GM18861 (cell line): ENCODE measurements around the gene FBXW4.
"Not testable (repeated sequence)": the region's sequence is repeated elsewhere in the genome, so short reads cannot be mapped to it uniquely, and the experiment has no call there.

Source experiments
- ATAC-seq: cut with Tn5 transposase; IDR thresholded peaks from one replicate; pipeline ENCODE4 v1.9.1; 2021; ENCODE audit not compliant: unreplicated experiment

Gene FBXW4

GRCh38 chr10:101656890-101657289 is 38.1 kb downstream of the FBXW4 start:
- no peak for ATAC-seq

DNA sequence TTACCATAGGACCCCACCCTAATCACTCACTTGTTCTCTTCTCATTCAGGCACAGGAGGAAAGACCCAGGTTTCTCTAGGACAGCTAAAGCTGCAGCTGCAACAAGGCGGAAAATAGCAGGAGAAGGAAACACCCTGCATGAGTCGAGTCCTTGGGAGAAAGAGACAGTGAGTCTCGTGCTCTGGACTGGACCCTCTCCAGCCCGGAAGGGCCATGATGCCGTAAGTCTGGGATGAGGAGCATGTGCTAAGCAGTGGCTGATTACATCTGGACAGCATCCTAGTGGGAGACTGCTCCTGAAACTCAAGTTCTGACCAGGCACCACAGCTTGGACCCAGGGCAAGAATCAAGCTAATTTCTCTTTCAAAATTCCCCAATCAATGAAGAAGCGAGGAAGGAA is 39.4 kb downstream of the FBXW4 start:
- no peak for ATAC-seq

DNA sequence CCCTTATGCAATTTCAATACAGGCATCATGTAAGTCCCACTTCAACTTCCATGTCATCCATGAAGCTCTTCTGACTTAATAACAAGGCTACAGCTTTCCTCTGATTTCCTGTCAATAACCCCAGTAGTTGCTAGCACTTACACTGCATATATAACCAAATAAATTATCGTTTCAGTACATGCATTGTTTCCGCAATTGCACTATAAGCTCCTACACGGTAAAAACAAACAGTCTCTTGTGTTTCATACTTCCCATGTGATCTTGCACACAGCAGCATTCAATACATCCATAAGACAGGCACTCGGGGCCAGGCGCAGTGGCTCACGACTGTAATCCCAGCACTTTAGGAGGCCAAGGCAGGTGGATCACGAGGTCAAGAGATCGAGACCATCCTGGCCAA is 41.4 kb downstream of the FBXW4 start:
- no peak for ATAC-seq

GRCh38 chr10:101651336-101651735 is 43.6 kb downstream of the FBXW4 start:
- no peak for ATAC-seq

GRCh38 chr10:101650863-101651262 is 44.1 kb downstream of the FBXW4 start:
- ATAC-seq: no peak

- no peak for ATAC-seq
Measured at GRCh38 chr10:101649525-101650085, 45.4 kb downstream of the FBXW4 start.

GRCh38 chr10:101647255-101647654 is 47.7 kb downstream of the FBXW4 start:
- ATAC-seq: no peak

GRCh38 chr10:101646364-101646763 is 48.6 kb downstream of the FBXW4 start:
- ATAC-seq: no peak

GRCh38 chr10:101645659-101646058 is 49.3 kb downstream of the FBXW4 start:
- ATAC-seq: no peak

GRCh38 chr10:101644002-101644401 is 51.0 kb downstream of the FBXW4 start:
- no peak for ATAC-seq

GRCh38 chr10:101643546-101643945 is 51.4 kb downstream of the FBXW4 start:
- no peak for ATAC-seq

DNA sequence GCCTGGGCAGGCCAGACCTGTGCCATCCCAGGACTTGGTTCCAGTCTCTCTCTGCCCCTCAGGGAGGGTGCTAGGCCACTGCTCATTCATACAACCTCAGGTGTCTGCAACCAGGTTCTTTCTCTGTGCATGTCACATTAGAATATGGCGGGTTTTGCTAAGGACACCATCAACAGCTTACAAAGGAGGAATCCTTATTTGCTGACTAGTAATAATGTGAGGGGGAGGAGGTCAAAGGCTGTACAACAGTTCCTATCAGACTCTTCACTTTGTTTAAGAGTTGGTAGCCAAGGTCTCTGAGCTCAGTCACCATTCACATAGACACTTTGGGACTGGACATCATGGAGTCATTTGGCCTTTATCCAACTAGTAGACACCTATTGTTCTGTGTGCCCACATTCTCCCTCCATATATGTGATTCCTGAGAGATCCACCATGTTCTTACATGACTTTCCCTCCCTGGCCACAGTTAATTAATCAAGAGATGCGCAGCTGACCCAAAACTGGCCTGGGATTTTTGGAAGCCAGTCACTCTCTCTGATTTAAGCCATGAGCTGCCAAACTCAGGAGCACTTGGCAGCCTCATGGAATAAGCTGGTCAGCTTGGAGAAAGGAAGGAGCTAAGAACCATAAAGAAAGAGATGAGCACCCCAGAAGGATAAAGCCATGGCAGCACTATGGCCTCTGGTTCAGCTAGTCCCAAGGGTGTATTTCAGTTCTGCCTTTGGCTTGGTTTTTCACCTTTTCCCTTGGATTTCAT is 55.6 kb downstream of the FBXW4 start:
- no peak for ATAC-seq

- ATAC-seq: not testable (repeated sequence)
Measured at GRCh38 chr10:101633510-101633909, 61.5 kb downstream of the FBXW4 start.

DNA sequence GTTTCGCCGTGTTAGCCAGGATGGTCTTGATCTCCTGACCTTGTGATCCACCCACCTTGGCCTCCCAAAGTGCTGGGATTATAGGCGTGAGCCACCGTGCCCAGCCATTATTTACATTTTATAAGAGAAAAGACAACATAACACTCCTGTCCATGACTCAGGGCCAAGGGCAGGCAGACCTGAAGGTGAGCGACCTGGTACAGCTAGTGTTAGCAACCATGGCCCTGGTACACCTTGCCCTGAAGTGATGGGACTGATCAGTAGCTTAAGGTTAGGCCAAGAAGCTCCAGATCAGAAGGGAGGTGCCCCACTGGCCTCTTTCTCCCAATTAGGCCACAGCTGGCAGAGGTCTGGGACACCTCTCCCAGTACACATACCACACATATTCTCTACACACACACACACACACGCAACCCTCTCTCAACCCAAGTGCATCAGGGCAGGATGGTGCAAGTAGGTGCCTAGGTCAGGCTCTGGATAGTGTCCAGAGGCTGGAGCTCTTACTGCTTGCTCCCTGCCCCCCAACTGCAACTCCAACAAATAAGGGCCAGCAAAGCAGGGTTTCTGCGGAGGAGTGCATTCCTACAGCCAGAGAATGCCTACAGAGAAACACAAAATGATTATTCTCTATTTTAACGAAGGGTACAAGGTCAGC is 63.0 kb downstream of the FBXW4 start:
- ATAC-seq: no peak

DNA sequence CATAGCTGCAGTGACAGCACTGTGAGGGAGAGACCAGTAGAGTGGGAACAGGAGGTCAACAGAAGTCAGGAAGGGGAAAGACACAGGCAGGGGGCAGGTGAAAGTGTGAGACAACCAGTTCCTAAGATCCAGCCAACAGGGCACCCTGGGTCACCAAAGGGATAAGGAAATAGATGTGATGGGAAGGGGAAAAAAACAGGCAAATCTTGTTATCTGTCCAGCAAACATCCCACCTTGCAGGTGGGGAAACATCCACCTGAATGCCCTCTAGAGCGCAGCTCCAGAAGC is 64.4 kb downstream of the FBXW4 start:
- no peak for ATAC-seq

- no peak for ATAC-seq
Measured at GRCh38 chr10:101629837-101630632, 64.9 kb downstream of the FBXW4 start.

DNA sequence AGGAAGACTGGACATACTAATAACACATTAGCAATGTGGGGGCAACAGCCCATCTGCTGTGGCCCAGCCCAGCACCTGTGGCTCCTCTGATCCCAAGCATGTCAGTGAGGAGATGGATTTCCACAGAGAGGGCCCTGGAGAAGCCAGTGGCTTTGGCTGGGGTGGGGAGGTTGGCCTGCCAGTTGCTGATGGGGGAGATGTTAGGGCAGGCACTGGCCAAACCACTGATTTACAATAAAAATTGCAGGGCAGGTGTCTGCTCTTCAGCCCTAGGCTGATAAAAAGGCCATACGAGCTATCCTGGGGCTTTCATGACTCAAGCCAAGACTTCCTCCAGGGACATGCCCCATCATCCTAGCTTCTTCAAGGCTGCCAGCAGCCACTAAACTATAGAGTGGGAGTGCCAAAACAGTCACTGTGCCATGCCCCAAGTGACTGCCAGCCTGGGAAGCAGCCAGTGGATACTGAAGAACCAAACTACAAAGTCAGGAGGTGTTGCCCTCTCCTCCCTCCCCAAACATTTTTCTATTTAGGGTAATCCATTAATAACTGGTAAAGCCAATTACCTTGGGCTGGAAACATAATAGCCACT is 69.1 kb downstream of the FBXW4 start:
- ATAC-seq: no peak

GRCh38 chr10:101624526-101625102 is 70.4 kb downstream of the FBXW4 start:
- ATAC-seq: no peak

DNA sequence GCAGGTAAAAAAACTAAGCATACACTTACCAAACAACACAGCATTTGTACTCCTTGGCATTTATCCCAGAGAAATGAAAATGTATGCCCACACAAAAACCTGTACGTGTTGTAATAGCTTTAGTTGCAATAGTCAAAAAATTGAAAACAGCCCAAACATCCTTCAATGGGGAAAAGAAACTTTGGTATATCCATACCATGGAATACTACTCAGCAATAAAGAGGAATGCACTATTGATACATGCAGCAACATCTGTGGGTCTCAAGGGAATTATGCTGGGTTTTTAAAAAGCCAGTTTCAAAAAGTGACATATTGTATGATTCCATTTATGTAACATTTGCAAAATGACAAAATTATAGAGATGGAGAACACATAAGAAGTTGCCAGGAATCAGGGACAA is 71.4 kb downstream of the FBXW4 start:
- ATAC-seq: no peak

DNA sequence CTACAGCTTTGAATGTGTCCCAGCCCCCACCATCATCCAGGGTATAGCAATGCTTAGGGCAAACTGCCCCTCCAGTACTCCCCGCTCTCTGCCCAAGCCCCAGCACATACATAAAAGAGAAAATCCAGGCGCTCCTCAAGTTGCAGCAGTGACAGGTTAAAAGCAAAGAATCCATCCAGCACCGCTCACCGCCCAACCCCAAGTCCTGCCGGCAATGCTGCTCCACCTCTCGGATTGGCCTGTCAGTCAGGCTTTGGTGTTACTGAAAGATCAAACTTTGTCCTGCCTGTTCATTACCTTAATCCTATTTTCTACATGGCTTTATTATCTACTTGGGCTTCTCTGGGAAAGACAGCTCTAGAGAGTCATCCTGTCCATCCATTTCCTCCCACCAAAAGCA is 75.0 kb downstream of the FBXW4 start:
- ATAC-seq: no peak

DNA sequence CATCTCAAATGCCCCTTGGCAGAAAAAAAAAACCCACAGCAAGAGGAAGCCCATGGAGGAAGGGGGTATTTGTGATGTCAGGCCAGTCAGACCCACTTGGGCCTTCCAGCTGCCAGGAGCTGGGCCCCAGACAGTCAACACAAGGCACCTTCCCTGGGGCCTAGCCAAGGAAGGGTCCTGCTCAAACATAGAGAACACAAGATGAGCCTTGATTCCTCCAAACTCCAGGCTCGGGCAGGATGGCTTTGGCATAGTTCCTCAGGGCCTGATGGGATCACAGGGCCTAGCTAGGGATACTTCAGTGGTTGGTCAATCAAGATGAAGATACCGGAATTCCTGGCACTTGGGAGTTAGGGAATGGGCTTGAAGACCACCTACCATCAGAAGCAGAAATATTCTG is 76.1 kb downstream of the FBXW4 start:
- no peak for ATAC-seq
